G401 (cell line): ENCODE results near the gene ZC3H8. TPM values are rescaled to one million over a fixed set of nuclear protein-coding genes. Genes with fewer than 3 reads are reported as not detected.
"Not testable (repeated sequence)": the region's sequence is repeated elsewhere in the genome, so short reads cannot be mapped to it uniquely, and the experiment has no call there.

Experiments
- DNase-seq: peaks from one replicate; pipeline ENCODE4 v3.0.0-alpha.2; 2015; ENCODE audit warnings: low spot score
- in situ Hi-C: cut with HindIII; loops from 2 replicates; pipeline ENCODE4 v1.10.0; 2016; ENCODE audit warnings: low sequenced_read_pairs, mixed read lengths
- total RNA-seq: library from RNA; depleted of rRNA; stranded (reverse); fragments of >200 nt; shearing (Covaris generic); gene quantifications from 2 replicates; pipeline ENCODE4 v1.2.3, GENCODE V29; 2014

Gene ZC3H8
- total RNA-seq, 1 experiment from 2014 or later, result 3.8 TPM

- in situ Hi-C loops, result no loop called here
- no peak for DNase-seq
Measured at GRCh38 chr2:112268547-112268946, 13.7 kb upstream of the ZC3H8 start.

- no peak for DNase-seq
- in situ Hi-C loops, result no loop called here
Measured at GRCh38 chr2:112262876-112263275, 8.0 kb upstream of the ZC3H8 start.

- in situ Hi-C loops, result no loop called here
- no peak for DNase-seq
Measured at GRCh38 chr2:112260295-112260625, 5.4 kb upstream of the ZC3H8 start.

- in situ Hi-C loops, result no loop called here
Measured at GRCh38 chr2:112259509-112260294, 4.9 kb upstream of the ZC3H8 start.

GRCh38 chr2:112257575-112257974 is 2.7 kb upstream of the ZC3H8 start:
- in situ Hi-C loops, result no loop called here
- no peak for DNase-seq

More at GRCh38 chr2:112259509-112260294, 4.9 kb upstream of the ZC3H8 start:
- peak; percentile 81 for DNase-seq

GRCh38 chr2:112256654-112257053 is 1.8 kb upstream of the ZC3H8 start:
- no peak for DNase-seq
- in situ Hi-C loops, result no loop called here

- in situ Hi-C loops, result no loop called here
- DNase-seq, result no peak
Measured at GRCh38 chr2:112255875-112256274, 1.0 kb upstream of the ZC3H8 start.

- DNase-seq, result peak; percentile 17
- in situ Hi-C loops, result no loop called here
Measured at GRCh38 chr2:112253261-112253815, 1.5 kb downstream of the ZC3H8 start.

- in situ Hi-C loops, result no loop called here
- no peak for DNase-seq
Measured at GRCh38 chr2:112251271-112251670, 3.6 kb downstream of the ZC3H8 start.

GRCh38 chr2:112244854-112245253 is 10.0 kb downstream of the ZC3H8 start:
- in situ Hi-C loops, result no loop called here

GRCh38 chr2:112243233-112243632 is 11.6 kb downstream of the ZC3H8 start:
- no peak for DNase-seq
- in situ Hi-C loops, result no loop called here

More at GRCh38 chr2:112244854-112245253, 10.0 kb downstream of the ZC3H8 start:
- DNase-seq, result no peak

GRCh38 chr2:112242384-112242783 is 12.5 kb downstream of the ZC3H8 start:
- in situ Hi-C loops, result no loop called here
- DNase-seq, result no peak

GRCh38 chr2:112239862-112240261 is 15.0 kb downstream of the ZC3H8 start:
- in situ Hi-C loops, result no loop called here
- no peak for DNase-seq

GRCh38 chr2:112230371-112230770 is 24.5 kb downstream of the ZC3H8 start:
- no peak for DNase-seq
- in situ Hi-C loops, result no loop called here

GRCh38 chr2:112229348-112229747 is 25.5 kb downstream of the ZC3H8 start:
- in situ Hi-C loops, result no loop called here
- DNase-seq, result no peak

- in situ Hi-C loops, result no loop called here
- DNase-seq, result no peak
Measured at GRCh38 chr2:112220831-112221230, 34.0 kb downstream of the ZC3H8 start.

- DNase-seq, result no peak
- in situ Hi-C loops, result no loop called here
Measured at GRCh38 chr2:112220186-112220585, 34.7 kb downstream of the ZC3H8 start.

- no peak for DNase-seq
- in situ Hi-C loops, result no loop called here
Measured at GRCh38 chr2:112217854-112218253, 37.0 kb downstream of the ZC3H8 start.

GRCh38 chr2:112216167-112216566 is 38.7 kb downstream of the ZC3H8 start:
- in situ Hi-C loops, result no loop called here
- DNase-seq, result peak; percentile 22

- in situ Hi-C loops, DNase-seq: not testable (repeated sequence)
Measured at GRCh38 chr2:112207905-112208304, 46.9 kb downstream of the ZC3H8 start.

- in situ Hi-C loops, result no loop called here
- DNase-seq, result peak; percentile 3
Measured at GRCh38 chr2:112204411-112204810, 50.4 kb downstream of the ZC3H8 start.
